Mesothelial cell of epicardium (in vitro differentiated cells): ENCODE measurements around the gene ZFC3H1. TPM values are rescaled to one million over a fixed set of nuclear protein-coding genes. Genes with fewer than 3 reads are reported as not detected.

Source experiments
- DNase-seq, 2 experiments: peaks; one replicate each; pipeline ENCODE4 v3.0.0; 2021; ENCODE audit warnings: low spot score in 2 of 2; ENCODE audit not compliant: unreplicated experiment in 2 of 2
- H3K27ac Mint-ChIP-seq: 2 replicates; pipeline ENCODE4 v1.8.0; 2021; ENCODE audit warnings: mixed read lengths
- H3K27me3 Mint-ChIP-seq: 2 replicates; pipeline ENCODE4 v1.8.0; 2021; ENCODE audit warnings: low read depth, mixed read lengths
- H3K36me3 Mint-ChIP-seq: 2 replicates; pipeline ENCODE4 v1.8.0; 2021; ENCODE audit warnings: mixed read lengths
- H3K4me1 Mint-ChIP-seq: 2 replicates; pipeline ENCODE4 v1.8.0; 2021; ENCODE audit warnings: mixed read lengths
- H3K4me3 Mint-ChIP-seq: 2 replicates; pipeline ENCODE4 v1.8.0; 2021; ENCODE audit warnings: mild to moderate bottlenecking, moderate library complexity, mixed read lengths
- H3K9me3 Mint-ChIP-seq: 2 replicates; pipeline ENCODE4 v1.8.0; 2021; ENCODE audit warnings: mixed read lengths
- total RNA-seq: library from RNA; stranded (reverse); gene quantifications from 3 replicates; pipeline ENCODE4 v1.2.1, GENCODE V29; 2021
- TF ChIP-seq, protein P1 (sequence below): fragments of 200-600 bp; sonication (generic); IDR thresholded peaks from one replicate; pipeline ENCODE4 v1.5.0; 2021; ENCODE audit warnings: antibody characterized with exemption; ENCODE audit not compliant: unreplicated experiment

Gene ZFC3H1
- total RNA-seq, 1 donor from 2014 or later: 55.5 TPM

DNA sequence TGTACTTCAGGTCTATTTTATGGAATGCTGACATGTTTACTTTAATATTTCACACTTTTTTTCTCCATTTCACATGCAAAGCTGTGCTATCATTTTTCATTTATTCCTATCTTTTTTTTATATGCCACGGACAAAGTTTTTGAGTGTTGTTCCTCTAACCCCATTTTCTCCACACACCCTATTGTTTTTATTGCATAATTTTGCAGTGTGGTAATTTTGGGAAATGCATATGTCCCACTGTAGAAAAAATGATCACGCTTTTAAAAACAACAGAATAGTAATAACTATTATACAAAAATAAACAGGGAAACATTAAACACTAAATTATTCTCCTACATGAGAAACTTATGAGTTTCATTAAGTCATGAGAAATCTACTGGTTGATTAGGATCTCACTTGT lies 14.2 kb downstream of the ZFC3H1 start:
- Mint-ChIP-seq H3K9me3 (peaks cover 2% of the 10 kb centered on the region), H3K4me1 (no peaks in the 10 kb centered on the region), H3K27me3 (no peaks in the 10 kb centered on the region), H3K36me3 (peaks cover 18% of the 10 kb centered on the region), H3K27ac (no peak overlapping the region), H3K4me3 (no peak overlapping the region)
- DNase-seq: no peak
- TF ChIP-seq, protein P1, sequence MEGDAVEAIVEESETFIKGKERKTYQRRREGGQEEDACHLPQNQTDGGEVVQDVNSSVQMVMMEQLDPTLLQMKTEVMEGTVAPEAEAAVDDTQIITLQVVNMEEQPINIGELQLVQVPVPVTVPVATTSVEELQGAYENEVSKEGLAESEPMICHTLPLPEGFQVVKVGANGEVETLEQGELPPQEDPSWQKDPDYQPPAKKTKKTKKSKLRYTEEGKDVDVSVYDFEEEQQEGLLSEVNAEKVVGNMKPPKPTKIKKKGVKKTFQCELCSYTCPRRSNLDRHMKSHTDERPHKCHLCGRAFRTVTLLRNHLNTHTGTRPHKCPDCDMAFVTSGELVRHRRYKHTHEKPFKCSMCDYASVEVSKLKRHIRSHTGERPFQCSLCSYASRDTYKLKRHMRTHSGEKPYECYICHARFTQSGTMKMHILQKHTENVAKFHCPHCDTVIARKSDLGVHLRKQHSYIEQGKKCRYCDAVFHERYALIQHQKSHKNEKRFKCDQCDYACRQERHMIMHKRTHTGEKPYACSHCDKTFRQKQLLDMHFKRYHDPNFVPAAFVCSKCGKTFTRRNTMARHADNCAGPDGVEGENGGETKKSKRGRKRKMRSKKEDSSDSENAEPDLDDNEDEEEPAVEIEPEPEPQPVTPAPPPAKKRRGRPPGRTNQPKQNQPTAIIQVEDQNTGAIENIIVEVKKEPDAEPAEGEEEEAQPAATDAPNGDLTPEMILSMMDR: no peak

GRCh38 chr12:71648537-71648936 lies 15.1 kb downstream of the ZFC3H1 start:
- Mint-ChIP-seq H3K4me1 (no peaks in the 10 kb centered on the region), H3K9me3 (no peaks in the 10 kb centered on the region), H3K27me3 (no peaks in the 10 kb centered on the region), H3K36me3 (peaks cover 19% of the 10 kb centered on the region), H3K27ac (no peak overlapping the region), H3K4me3 (no peak overlapping the region)
- DNase-seq: no peak
- TF ChIP-seq, protein P1: no peak

GRCh38 chr12:71646512-71646911 lies 17.1 kb downstream of the ZFC3H1 start:
- no peak for DNase-seq
- peaks cover 24% of the 10 kb centered on the region for H3K36me3 Mint-ChIP-seq
- no peaks in the 10 kb centered on the region for H3K27me3 Mint-ChIP-seq
- peaks cover 10% of the 10 kb centered on the region for H3K4me1 Mint-ChIP-seq
- TF ChIP-seq, protein P1: no peak
- H3K27ac Mint-ChIP-seq: no peak overlapping the region
- H3K4me3 Mint-ChIP-seq: no peak overlapping the region
- H3K9me3 Mint-ChIP-seq: no peaks in the 10 kb centered on the region

GRCh38 chr12:71645268-71645667 lies 18.4 kb downstream of the ZFC3H1 start:
- H3K36me3 Mint-ChIP-seq: peaks cover 25% of the 10 kb centered on the region
- no peaks in the 10 kb centered on the region for H3K9me3 Mint-ChIP-seq
- peaks cover 13% of the 10 kb centered on the region for H3K4me1 Mint-ChIP-seq
- no peak for DNase-seq
- no peaks in the 10 kb centered on the region for H3K27me3 Mint-ChIP-seq
- H3K4me3 Mint-ChIP-seq: no peak overlapping the region
- TF ChIP-seq, protein P1: no peak
- H3K27ac Mint-ChIP-seq: no peak overlapping the region

- Mint-ChIP-seq H3K4me3 (no peak overlapping the region), H3K27ac (peak overlapping the region; percentile 59), H3K27me3 (no peaks in the 10 kb centered on the region), H3K9me3 (no peaks in the 10 kb centered on the region), H3K4me1 (peaks cover 13% of the 10 kb centered on the region), H3K36me3 (peaks cover 27% of the 10 kb centered on the region)
- TF ChIP-seq, protein P1: no peak
- no peak for DNase-seq
These were observed 21.4 kb downstream of the ZFC3H1 start for GRCh38 chr12:71642264-71642663.

- H3K4me3 Mint-ChIP-seq: no peak overlapping the region
- TF ChIP-seq, protein P1: no peak
- H3K4me1 Mint-ChIP-seq: peaks cover 13% of the 10 kb centered on the region
- no peaks in the 10 kb centered on the region for H3K9me3 Mint-ChIP-seq
- no peaks in the 10 kb centered on the region for H3K27me3 Mint-ChIP-seq
- DNase-seq: no peak
- peak overlapping the region; percentile 59 for H3K27ac Mint-ChIP-seq
- H3K36me3 Mint-ChIP-seq: peaks cover 24% of the 10 kb centered on the region
These were observed 22.3 kb downstream of the ZFC3H1 start for GRCh38 chr12:71641390-71641789.
